IPS DF 6.9 (cell line): ENCODE measurements around the gene CACNG7.

Source experiments
- DNase-seq: peaks from one replicate; pipeline ENCODE4 v3.0.0-alpha.2; 2013; ENCODE audit warnings: low read depth, low spot score
- H3K27ac ChIP-seq: one replicate; pipeline ENCODE4 v1.5.1; 2013; ENCODE audit warnings: low read length, control low read depth
- H3K27me3 ChIP-seq: 2 replicates; pipeline ENCODE4 v1.6.1; 2013; ENCODE audit warnings: mild to moderate bottlenecking, low read length; ENCODE audit not compliant: control insufficient read depth, insufficient read depth
- H3K36me3 ChIP-seq: 2 replicates; pipeline ENCODE4 v1.6.1; 2013; ENCODE audit warnings: low read length; ENCODE audit not compliant: control insufficient read depth, insufficient read depth
- H3K4me1 ChIP-seq: 2 replicates; pipeline ENCODE4 v1.6.1; 2013; ENCODE audit warnings: low read length; ENCODE audit not compliant: control insufficient read depth, insufficient read depth
- H3K4me3 ChIP-seq: 2 replicates; pipeline ENCODE4 v1.5.1; 2013; ENCODE audit warnings: mild to moderate bottlenecking, low read length
- H3K9me3 ChIP-seq: 2 replicates; pipeline ENCODE4 v1.6.1; 2013; ENCODE audit warnings: low read length, inconsistent platforms; ENCODE audit not compliant: control insufficient read depth, insufficient read depth
- WGBS: extraction: QIAGEN DNeasy Blood & Tissue Kit; methylation state at CpG from one replicate; pipeline ENCODE4 v1.1.7; 2013; ENCODE audit warnings: mixed read lengths, missing lambda C conversion rate; ENCODE audit not compliant: insufficient read length, insufficient coverage; 5-methylcytosine and 5-hydroxymethylcytosine counted together

CACNG7 gene

DNA sequence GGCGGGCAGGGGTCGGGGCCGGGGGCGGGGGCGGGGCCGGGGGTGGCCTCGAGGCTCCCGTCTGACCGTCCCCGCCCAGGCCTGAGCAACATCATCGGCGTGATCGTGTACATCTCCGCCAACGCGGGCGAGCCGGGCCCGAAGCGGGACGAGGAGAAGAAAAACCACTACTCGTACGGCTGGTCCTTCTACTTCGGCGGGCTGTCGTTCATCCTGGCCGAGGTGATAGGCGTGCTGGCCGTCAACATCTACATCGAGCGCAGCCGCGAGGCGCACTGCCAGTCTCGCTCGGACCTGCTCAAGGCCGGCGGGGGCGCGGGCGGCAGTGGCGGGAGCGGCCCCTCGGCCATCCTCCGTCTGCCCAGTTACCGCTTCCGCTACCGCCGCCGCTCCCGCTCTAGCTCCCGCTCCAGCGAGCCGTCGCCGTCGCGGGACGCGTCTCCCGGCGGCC, 72.9 kb downstream of the CACNG7 start:
- no peaks in the 10 kb centered on the region for H3K27me3 ChIP-seq
- H3K4me3 ChIP-seq, result peak overlapping the region; percentile 40
- no peak overlapping the region for H3K27ac ChIP-seq
- no peaks in the 10 kb centered on the region for H3K9me3 ChIP-seq
- H3K36me3 ChIP-seq, result no peaks in the 10 kb centered on the region; the same call in 1 of the 2 replicates
- DNase-seq, result no peak
- peaks cover 6% of the 10 kb centered on the region; the same call in 1 of the 2 replicates for H3K4me1 ChIP-seq
- no CpG with 5 or more reads among the region's 62 CpGs for WGBS

DNA sequence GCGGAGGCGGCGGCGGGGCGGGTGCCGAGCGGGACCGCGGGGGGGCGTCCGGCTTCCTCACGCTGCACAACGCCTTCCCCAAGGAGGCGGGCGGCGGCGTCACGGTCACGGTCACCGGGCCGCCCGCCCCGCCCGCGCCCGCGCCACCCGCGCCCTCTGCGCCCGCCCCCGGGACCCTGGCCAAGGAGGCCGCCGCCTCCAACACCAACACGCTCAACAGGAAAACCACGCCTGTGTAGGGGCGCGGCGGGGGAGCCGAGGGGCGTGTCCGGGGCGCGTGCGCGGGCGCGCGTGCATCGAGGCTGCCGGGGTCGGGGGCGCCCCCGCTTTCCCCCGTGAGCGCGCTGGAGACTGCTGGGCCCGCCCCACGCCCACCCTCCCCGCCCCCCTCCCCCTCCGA, 73.5 kb downstream of the CACNG7 start:
- Histone ChIP-seq H3K27ac (no peak overlapping the region), H3K4me1 (peaks cover 6% of the 10 kb centered on the region; the same call in 1 of the 2 replicates), H3K9me3 (no peaks in the 10 kb centered on the region), H3K36me3 (no peaks in the 10 kb centered on the region; the same call in 1 of the 2 replicates), H3K27me3 (no peaks in the 10 kb centered on the region), H3K4me3 (peak overlapping the region; percentile 27; the same call in 1 of the 2 replicates)
- no CpG with 5 or more reads among the region's 61 CpGs for WGBS
- no peak for DNase-seq

DNA sequence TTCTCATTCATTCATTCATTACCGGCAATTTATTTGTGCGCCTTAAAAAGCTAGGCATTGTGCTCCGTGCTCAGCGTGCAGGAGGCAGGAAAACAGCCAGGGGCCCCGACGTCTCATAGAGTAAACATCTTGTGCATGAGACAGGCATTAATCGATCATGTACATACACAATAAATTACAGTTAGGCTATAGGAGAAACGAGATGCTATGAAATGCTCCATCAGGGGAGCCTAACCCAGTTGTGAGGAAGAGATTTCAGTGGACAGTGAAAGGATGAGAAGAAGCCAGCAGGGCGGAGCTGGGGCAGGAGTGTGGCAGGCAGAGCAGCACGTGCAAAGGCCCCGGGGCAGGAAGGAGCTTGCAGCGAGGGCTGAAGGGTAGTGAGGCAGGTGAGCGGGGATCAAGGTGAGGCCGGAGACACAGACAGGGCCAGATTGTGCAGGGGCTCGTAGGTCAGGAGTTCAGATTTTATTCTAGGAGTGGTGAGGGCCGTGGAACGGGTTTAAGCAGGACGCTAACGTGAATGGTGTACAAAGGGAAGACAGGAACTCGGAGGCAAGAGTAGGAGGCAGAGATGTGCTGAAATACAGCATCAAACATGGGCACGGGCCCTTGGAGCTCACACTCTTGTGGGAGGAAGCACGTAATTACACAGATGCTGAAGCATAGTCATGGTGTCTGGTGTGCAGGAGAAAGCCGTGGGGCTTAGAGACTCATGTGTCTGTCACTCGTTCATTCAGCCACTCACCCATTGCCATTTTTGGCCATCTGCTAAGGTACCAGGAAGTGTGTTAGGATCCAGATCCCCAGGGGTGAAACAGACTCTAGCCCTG, 74.6 kb downstream of the CACNG7 start:
- no peak for DNase-seq
- no peaks in the 10 kb centered on the region for H3K27me3 ChIP-seq
- H3K9me3 ChIP-seq, result no peaks in the 10 kb centered on the region
- H3K36me3 ChIP-seq, result no peaks in the 10 kb centered on the region; the same call in 1 of the 2 replicates
- no peak overlapping the region for H3K4me3 ChIP-seq
- H3K4me1 ChIP-seq, result peaks cover 6% of the 10 kb centered on the region; the same call in 1 of the 2 replicates
- H3K27ac ChIP-seq, result no peak overlapping the region
- no CpG with 5 or more reads among the region's 24 CpGs for WGBS

DNA sequence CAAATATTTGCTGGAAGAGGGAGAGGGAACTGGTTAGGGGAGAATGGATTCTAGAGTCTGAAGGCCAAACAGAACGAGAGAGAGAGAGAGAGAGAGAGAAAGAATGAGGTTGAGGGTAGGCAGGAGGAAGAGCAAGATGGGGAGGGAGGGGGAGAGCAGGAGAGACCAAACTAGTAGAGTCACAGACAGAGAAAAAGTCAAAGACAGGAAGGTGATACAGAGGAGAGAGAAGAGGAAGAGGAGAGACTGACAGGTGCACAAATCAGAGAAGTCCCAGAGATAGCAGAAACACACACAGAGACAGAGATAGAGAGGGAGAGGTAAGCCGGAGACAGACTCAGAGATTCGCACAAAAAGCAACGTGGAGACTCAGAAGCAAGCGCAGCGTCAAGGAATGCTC, 76.8 kb downstream of the CACNG7 start:
- Histone ChIP-seq H3K4me3 (no peak overlapping the region), H3K4me1 (peaks cover 6% of the 10 kb centered on the region; the same call in 1 of the 2 replicates), H3K27ac (no peak overlapping the region), H3K9me3 (no peaks in the 10 kb centered on the region), H3K36me3 (no peaks in the 10 kb centered on the region; the same call in 1 of the 2 replicates), H3K27me3 (no peaks in the 10 kb centered on the region)
- DNase-seq, result no peak
- WGBS, result no CpG with 5 or more reads among the region's 6 CpGs

DNA sequence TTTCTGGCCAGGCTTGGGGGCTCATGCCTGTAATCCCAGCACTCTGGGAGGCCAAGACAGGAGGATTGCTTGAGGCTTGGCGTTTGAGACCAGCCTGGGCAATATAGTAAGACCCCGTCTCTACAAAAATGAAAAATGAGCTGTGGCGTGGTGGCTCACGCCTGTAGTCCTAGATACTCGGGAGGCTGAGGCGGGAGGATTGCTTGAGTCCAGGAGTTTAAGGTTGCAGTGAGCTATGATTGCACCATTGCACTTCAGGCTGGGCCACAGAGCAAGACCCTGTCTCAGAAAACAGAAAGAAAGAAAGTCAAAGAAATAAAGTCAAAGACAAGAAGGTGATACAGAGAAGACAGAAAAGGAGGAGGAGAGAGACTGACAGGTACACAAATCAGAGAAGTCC, 79.9 kb downstream of the CACNG7 start:
- no peaks in the 10 kb centered on the region for H3K4me1 ChIP-seq
- H3K9me3 ChIP-seq, result no peaks in the 10 kb centered on the region
- WGBS, result no CpG with 5 or more reads among the region's 6 CpGs
- H3K27me3 ChIP-seq, result no peaks in the 10 kb centered on the region; the same call in 1 of the 2 replicates
- H3K4me3 ChIP-seq, result no peak overlapping the region
- no peak overlapping the region for H3K27ac ChIP-seq
- no peaks in the 10 kb centered on the region for H3K36me3 ChIP-seq
- no peak for DNase-seq

DNA sequence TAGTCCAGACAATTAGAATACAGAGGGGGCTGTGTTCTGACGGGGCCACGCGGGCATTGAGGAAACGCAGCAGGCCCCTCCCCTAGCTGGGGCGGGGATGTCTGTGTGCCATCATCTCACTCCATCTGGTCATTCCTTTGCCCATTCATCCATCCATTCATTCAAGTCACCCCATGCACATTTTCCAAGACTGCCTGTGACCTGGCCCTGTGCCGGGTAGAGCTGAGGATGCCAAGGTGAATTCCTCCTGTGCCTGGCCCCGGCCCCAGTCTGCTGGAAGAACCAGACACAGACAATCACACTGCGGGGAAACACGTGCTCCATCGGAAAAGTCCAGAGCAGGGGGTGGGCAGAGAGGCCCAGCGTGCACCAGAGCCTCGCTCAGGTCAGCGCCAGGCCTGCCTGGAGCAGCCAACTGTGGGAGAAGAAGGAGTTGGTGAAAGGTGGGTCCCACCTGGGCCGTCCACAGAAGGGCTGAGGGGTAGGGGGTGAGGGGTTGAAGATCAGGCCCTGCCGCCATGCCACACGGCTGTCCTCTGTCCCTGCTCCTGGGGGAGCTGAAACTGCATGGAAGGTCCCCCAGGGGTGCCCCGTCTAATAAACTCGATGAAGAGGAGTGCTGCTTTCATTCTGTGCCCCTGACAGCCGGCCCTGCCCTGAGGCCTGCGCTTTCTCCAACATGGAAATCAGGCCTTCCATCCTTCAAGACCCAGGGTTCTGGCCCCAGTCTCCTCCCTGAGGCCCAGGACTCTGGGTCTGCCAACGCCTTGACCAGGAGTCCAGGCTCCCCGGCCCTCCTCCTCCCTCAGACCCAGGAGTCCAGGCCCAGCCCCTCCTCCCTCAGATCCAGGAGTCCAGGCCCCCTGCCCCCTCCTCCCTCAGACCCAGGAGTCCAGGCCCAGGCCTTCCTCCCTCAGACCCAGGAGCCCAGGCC, 80.8 kb downstream of the CACNG7 start:
- H3K4me3 ChIP-seq, result no peak overlapping the region
- WGBS, result no CpG with 5 or more reads among the region's 22 CpGs
- H3K27ac ChIP-seq, result no peak overlapping the region
- no peak for DNase-seq
- H3K27me3 ChIP-seq, result no peaks in the 10 kb centered on the region; the same call in 1 of the 2 replicates
- H3K9me3 ChIP-seq, result no peaks in the 10 kb centered on the region
- no peaks in the 10 kb centered on the region for H3K4me1 ChIP-seq
- no peaks in the 10 kb centered on the region for H3K36me3 ChIP-seq

DNA sequence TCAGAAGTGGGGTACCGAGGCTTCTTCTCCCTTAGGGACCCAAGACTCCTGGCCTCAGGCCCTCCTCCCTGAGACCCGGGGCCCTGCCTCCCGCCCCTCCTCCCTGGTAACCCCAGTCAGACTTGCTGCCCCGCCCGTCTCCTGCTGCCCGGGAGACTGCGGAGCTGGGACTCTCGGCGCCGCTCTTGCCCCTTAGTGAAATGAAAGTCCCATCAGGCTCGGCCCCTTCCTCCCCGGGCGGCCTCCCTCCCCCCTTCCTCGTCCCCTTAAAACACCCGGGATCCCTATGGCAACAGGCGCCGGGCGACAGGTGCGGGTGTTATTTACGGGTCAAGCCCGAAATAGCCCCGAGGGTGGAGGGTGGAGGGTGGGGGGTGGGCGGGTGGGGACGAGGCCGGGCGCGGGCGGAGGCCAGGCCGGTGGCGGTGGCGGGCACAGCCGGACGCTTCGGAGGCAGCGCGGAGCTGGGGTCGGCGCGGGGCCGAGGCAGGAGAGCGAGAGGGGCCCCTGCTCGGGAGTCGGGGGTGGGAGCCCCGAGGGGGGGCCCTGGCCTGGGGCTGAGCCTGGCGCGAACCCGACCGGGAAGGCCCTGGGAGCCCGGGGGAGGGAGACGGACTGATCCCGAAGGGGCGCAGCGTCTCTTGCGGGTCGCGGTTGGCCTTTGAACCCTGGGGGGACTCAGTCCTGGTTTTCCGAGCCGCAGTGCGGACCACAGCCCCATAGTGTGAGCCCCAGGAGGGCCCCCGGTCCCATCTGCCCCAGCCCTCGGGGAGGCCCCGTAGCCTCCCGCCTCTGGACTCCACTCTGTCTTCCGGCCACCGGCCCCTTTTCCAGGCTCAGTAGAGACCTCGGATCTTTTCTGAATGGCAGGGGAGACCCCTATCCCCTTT, 82.4 kb downstream of the CACNG7 start, which contains the start of gene CACNG6:
Gene CACNG6 (plus strand): TSS at position 414 of the 890 bp plus-strand sequence. CDS start 1,241 bp downstream, outside the sequence.
- no CpG with 5 or more reads among the region's 66 CpGs for WGBS

DNA sequence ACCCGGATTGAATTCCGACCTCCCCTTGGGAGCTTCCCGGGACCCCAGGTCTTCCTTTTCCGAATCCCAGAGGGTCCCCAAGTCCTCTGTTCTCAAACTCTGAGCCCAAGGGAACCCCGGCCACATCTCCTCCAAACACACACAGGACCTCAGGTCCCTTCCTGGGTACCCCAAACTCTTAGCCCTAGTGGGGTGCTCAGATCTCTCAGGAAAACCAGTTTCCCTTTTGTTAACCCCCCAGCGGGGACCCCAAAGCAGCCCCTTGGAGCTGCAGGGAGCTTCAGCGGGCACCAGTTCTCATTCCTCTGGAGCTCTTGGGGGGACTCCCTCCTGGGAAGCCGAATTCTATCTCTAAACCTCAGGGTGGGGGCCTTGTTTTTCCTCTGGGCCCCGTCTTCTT, 83.1 kb downstream of the CACNG7 start:
- H3K27ac ChIP-seq, result no peak overlapping the region
- no peak overlapping the region for H3K4me3 ChIP-seq
- no peaks in the 10 kb centered on the region; the same call in 1 of the 2 replicates for H3K27me3 ChIP-seq
- H3K9me3 ChIP-seq, result no peaks in the 10 kb centered on the region
- no peak for DNase-seq
- no peaks in the 10 kb centered on the region for H3K4me1 ChIP-seq
- no CpG with 5 or more reads among the region's 9 CpGs for WGBS
- H3K36me3 ChIP-seq, result no peaks in the 10 kb centered on the region

More for the DNA sequence above, 82.4 kb downstream of the CACNG7 start, which contains the start of gene CACNG6:
- Histone ChIP-seq H3K36me3 (no peaks in the 10 kb centered on the region), H3K27ac (no peak within 1 kb of the TSS), H3K27me3 (no peaks in the 10 kb centered on the region; the same call in 1 of the 2 replicates), H3K4me3 (peak within 1 kb of the TSS; percentile 43; the same call in 1 of the 2 replicates), H3K4me1 (no peaks in the 10 kb centered on the region), H3K9me3 (no peaks in the 10 kb centered on the region)
- no peak for DNase-seq

DNA sequence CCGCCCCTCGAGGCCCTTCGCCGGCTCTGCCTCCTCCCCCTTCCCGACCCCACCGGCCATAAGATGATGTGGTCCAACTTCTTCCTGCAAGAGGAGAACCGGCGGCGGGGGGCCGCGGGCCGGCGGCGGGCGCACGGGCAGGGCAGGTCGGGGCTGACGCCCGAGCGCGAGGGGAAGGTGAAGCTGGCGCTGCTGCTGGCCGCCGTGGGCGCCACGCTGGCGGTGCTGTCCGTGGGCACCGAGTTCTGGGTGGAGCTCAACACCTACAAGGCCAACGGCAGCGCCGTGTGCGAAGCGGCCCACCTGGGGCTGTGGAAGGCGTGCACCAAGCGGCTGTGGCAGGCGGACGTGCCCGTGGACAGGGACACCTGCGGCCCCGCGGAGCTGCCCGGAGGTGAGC, 83.7 kb downstream of the CACNG7 start:
- DNase-seq, result no peak
- H3K27ac ChIP-seq, result no peak overlapping the region

More for the DNA sequence above, 83.7 kb downstream of the CACNG7 start:
- Histone ChIP-seq H3K4me1 (no peaks in the 10 kb centered on the region), H3K27me3 (no peaks in the 10 kb centered on the region; the same call in 1 of the 2 replicates), H3K9me3 (no peaks in the 10 kb centered on the region), H3K36me3 (no peaks in the 10 kb centered on the region), H3K4me3 (no peak overlapping the region)
- WGBS, result no CpG with 5 or more reads among the region's 43 CpGs
